Measurements from ENCODE around the gene TSEN34. TPM values are rescaled to one million over a fixed set of nuclear protein-coding genes. Genes with fewer than 3 reads are reported as not detected.
"Not testable (repeated sequence)": the region's sequence is repeated elsewhere in the genome, so short reads cannot be mapped to it uniquely, and the experiment has no call there.

The TSEN34 gene
- total RNA-seq, 1 donor from 2014 or later, result 47.9 TPM

DNA sequence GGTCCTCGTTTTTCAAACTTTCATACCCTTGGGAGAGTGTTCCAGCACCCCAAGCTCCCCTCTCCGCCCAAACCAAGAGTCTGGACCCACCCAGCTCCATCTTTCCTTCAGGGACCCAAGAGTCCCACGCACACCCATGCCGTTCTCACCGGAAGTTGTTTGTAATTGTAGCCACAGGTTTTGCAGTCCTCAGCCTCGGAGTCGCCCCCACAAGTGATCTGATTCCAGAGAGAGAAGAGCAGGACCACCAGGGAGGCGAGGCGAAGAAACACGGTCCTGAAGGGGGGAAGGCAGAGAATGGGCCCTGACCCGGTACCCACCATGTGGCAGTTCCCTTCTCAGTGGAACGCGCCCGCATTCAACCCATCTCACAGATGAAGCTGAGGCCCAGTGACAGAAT is 28.2 kb upstream of the TSEN34 start:
- H3K4me3 ChIP-seq (ENCODE audit: low read depth, low read length), result no peak overlapping the region
- no peak for DNase-seq (ENCODE audit: low read depth)
- TF ChIP-seq, protein P1, sequence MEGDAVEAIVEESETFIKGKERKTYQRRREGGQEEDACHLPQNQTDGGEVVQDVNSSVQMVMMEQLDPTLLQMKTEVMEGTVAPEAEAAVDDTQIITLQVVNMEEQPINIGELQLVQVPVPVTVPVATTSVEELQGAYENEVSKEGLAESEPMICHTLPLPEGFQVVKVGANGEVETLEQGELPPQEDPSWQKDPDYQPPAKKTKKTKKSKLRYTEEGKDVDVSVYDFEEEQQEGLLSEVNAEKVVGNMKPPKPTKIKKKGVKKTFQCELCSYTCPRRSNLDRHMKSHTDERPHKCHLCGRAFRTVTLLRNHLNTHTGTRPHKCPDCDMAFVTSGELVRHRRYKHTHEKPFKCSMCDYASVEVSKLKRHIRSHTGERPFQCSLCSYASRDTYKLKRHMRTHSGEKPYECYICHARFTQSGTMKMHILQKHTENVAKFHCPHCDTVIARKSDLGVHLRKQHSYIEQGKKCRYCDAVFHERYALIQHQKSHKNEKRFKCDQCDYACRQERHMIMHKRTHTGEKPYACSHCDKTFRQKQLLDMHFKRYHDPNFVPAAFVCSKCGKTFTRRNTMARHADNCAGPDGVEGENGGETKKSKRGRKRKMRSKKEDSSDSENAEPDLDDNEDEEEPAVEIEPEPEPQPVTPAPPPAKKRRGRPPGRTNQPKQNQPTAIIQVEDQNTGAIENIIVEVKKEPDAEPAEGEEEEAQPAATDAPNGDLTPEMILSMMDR (IDR thresholded peaks at IDR 0.05; ENCODE audit: insufficient read depth, low read length, severe bottlenecking), result no peak
- no peaks in the 10 kb centered on the region for H3K36me3 ChIP-seq (ENCODE audit: control insufficient read depth, insufficient read depth, low read length)
- H3K27me3 ChIP-seq (ENCODE audit: control insufficient read depth, insufficient read depth, low read length), result no peaks in the 10 kb centered on the region
- FAIRE-seq, result no peak

DNA sequence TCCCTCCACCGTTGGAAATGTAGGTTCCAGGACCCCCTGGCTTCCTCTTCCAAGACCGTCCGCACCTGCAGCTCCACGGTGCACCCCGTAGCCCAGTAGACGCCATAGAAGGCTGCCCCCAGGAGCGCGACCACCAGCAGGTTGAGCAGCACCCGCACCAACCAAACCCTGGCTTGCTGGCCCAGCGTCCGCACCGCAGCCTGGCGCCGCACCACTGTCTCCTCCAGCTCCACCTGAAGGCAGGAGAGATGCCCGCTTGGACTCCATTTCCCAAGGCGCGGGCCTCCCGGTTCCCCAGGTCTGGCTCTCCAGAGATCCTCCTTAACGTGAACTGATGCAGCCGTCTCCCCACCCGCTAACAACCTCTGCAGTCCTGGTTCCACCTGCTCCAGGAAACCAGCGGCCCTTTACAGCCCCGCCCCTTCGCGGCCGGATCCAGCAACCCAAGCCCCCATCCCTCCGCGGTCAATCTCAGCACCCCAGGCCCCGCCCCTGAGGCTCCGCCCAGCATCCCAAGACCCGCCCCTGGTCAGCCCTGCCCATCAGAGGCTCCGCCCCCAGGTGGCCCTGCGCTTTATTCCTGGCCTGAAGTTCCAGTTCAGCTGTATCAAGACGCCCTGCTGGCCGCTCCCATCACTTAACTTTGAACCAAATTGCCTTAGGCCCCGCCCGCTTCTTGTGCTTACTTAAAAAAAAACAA is 26.6 kb upstream of the TSEN34 start:
- FAIRE-seq, result no peak
- TF ChIP-seq, protein P1 (IDR thresholded peaks at IDR 0.05; ENCODE audit: insufficient read depth, low read length, severe bottlenecking), result no peak
- H3K27me3 ChIP-seq (ENCODE audit: control insufficient read depth, insufficient read depth, low read length), result no peaks in the 10 kb centered on the region
- no peaks in the 10 kb centered on the region for H3K36me3 ChIP-seq (ENCODE audit: control insufficient read depth, insufficient read depth, low read length)
- no peak overlapping the region for H3K4me3 ChIP-seq (ENCODE audit: low read depth, low read length)
- DNase-seq (ENCODE audit: low read depth), result peak; percentile 15

DNA sequence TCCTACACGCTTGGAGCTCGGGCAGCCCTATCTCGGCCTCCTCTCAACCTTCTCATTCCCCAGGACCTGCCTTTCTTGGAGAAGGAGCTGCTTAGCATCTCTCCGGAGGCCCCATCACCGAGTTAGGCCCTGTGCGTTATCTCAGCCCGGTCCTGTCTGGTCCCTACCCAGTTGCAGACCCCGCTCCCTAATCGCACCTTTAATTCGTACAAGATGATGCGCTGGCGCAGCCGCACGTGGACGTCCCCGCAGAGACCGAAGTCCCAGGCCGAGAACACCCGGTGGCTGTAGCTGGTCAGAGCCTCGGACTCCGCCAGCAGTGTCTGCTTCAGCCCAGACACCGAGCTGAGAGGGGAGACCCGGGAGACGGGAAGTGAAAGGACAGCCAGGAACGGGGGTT is 25.9 kb upstream of the TSEN34 start:
- no peaks in the 10 kb centered on the region for H3K27me3 ChIP-seq (ENCODE audit: control insufficient read depth, insufficient read depth, low read length)
- H3K4me3 ChIP-seq (ENCODE audit: low read depth, low read length), result no peak overlapping the region
- no peaks in the 10 kb centered on the region for H3K36me3 ChIP-seq (ENCODE audit: control insufficient read depth, insufficient read depth, low read length)
- FAIRE-seq (no peak), DNase-seq (ENCODE audit: low read depth) (no peak)
- TF ChIP-seq, protein P1 (IDR thresholded peaks at IDR 0.05; ENCODE audit: insufficient read depth, low read length, severe bottlenecking), result no peak

DNA sequence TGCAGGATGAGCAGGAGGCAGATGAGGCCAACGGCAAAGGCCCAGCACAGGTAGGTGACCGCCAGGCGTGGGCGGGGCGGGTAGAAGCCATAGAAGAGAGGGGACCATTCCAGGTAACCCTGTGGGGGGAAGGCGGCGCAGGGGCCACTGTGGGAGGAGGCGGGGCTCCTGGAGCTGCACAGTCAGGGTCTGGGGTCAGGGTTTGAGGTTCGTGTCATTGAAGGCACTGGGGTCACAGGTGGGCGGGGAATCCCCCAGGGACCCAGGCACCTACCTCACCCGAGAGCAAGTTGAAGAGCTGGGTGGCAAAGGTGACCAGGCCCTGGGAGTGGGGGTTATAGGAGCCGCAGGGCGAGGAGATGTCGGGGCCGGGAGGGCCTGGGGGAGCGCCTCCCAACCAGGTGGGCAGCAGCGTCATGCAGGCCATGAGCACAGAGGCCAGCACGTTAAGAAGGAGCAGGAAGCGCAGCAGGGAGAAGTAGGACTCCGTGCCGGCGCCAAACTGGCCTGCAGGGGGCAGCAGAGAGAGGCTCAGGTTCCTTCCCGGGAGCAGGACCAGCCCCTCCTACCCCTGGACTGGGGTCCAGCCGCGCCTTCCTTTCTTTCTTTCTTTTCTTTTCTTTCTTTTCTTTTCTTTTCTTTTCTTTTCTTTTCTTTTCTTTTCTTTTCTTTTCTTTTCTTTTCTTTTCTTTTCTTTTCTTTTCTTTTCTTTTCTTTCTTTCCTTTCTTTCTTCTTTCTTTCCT is 22.8 kb upstream of the TSEN34 start:
- Histone ChIP-seq H3K36me3 (ENCODE audit: control insufficient read depth, insufficient read depth, low read length) (peaks cover 2% of the 10 kb centered on the region), H3K27me3 (ENCODE audit: control insufficient read depth, insufficient read depth, low read length) (no peaks in the 10 kb centered on the region), H3K4me3 (ENCODE audit: low read depth, low read length) (no peak overlapping the region)
- TF ChIP-seq, protein P1 (IDR thresholded peaks at IDR 0.05; ENCODE audit: insufficient read depth, low read length, severe bottlenecking), result peak; percentile 98
- DNase-seq (ENCODE audit: low read depth), result peak; percentile 59
- FAIRE-seq, result no peak

DNA sequence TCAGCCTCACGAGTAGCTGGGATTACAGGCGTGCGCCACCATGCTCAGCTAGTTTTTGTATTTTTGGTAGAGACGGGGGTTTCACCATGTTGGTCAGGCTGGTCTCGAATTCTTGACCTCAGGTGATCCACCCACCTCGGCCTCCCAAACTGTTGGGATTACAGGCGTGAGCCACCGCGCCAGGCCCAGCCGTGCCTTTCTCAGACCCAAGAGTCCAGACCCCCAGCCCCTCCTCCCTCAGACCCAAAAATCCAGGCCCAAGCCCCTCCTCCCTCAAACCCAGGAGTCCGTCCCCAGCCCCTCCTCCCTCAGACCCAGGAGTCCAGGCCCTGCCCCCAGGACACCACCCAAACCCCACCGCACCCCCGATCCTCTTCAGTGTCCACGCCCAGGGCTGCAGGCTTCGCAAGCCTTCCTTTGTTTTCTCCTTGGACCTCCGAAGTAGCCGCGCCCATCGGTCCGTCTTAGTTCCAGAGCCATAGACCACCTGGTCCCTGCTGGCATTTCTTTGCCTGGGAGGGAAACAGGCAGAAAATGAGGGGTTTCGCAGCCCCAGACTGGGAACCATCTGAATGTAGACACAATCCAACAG is 21.9 kb upstream of the TSEN34 start:
- TF ChIP-seq, protein P1 (IDR thresholded peaks at IDR 0.05; ENCODE audit: insufficient read depth, low read length, severe bottlenecking), result no peak
- Histone ChIP-seq H3K27me3 (ENCODE audit: control insufficient read depth, insufficient read depth, low read length) (no peaks in the 10 kb centered on the region), H3K4me3 (ENCODE audit: low read depth, low read length) (no peak overlapping the region), H3K36me3 (ENCODE audit: control insufficient read depth, insufficient read depth, low read length) (peaks cover 2% of the 10 kb centered on the region)
- no peak for DNase-seq (ENCODE audit: low read depth)
- FAIRE-seq, result no peak

DNA sequence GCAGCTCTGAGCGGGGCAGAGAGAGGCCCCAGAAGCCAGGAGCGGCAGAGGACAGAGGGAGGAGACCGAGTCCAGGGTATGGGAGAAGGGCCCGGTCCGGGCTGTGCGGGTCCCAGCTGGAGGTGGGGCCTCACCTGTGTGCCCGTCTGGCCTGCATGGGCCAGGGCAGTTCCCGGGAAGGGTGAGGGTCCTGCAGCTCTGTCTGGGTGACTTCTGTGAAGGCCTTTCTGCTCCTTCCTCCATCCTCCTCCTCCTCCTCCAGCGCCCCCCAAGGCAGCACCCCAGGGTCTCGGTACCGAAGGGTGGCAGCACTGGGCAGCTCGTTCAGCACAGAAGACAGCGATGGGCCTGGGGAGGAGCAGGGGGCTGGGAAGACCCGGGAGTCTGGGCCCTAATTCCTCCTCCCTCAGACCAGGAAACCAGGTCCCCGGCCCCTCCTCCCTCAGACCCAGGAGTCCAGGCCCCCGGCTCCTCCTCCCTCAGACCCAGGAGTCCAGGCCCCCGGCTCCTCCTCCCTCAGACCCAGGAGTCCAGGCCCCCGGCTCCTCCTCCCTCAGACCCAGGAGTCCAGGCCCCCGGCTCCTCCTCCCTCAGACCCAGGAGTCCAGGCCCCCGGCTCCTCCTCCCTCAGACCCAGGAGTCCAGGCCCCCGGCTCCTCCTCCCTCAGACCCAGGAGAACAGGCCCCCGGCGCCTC is 19.2 kb upstream of the TSEN34 start:
- not testable (repeated sequence) for H3K27me3 ChIP-seq (ENCODE audit: control insufficient read depth, insufficient read depth, low read length); FAIRE-seq; H3K36me3 ChIP-seq (ENCODE audit: control insufficient read depth, insufficient read depth, low read length); DNase-seq (ENCODE audit: low read depth); H3K4me3 ChIP-seq (ENCODE audit: low read depth, low read length)
